K562 (cell line): ENCODE data around the gene CASD1. TPM values are rescaled to one million over a fixed set of nuclear protein-coding genes. Genes with fewer than 3 reads are reported as not detected.

Source experiments
- ATAC-seq: fragments of 200-7000 bp; cut with Tn5 transposase; 3 replicates; pipeline ENCODE4 v1.9.1; 2020; ENCODE audit warnings: moderate library complexity
- BruUV-seq: library from RNA; stranded (reverse); fragments of 400-500 nt; replicated peaks from 2 replicates; lab custom pipeline; 2021; lab: Mats Ljungman, UMichigan
- CTCF ChIA-PET: fragments of 300-600 bp; formaldehyde crosslinking; extraction: SDS; loops from one replicate; lab custom pipeline; 2021; ENCODE audit warnings: low intra/inter-chr PET ratio; lab: Yijun Ruan, JAX
- POLR2A ChIA-PET: fragments of 300-600, 350-650 bp; sonication (Branson Sonifier 250); formaldehyde crosslinking; extraction: SDS; loops from one replicate; lab custom pipeline; 2021; ENCODE audit warnings: antibody characterized with exemption, inconsistent platforms; lab: Yijun Ruan, JAX
- DNase-seq, 4 experiments: peaks; one replicate each; pipeline versions ENCODE4 v3.0.0 to v3.0.0-alpha.2; 2011 to 2018; ENCODE audit warnings: low spot score in 3 of 4, mixed read lengths in 3 of 4; ENCODE audit errors: extremely low read depth in 1 of 4
- FAIRE-seq: peaks from 2 replicates; lab custom pipeline; 2011; peaks lifted over from hg19 to GRCh38; lab: Jason Lieb, UNC
- H2AFZ ChIP-seq: 2 replicates; pipeline ENCODE4 v1.6.0; 2011; ENCODE audit warnings: low read depth, low read length, control low read depth, inconsistent platforms
- H3K27ac ChIP-seq: fragments of 200-600 bp; 3 replicates; pipeline ENCODE4 v1.8.0; 2011; ENCODE audit warnings: low read depth, mild to moderate bottlenecking, control low read depth, inconsistent platforms, low read length, moderate library complexity, mixed read lengths; ENCODE audit errors: extremely low read depth
- H3K27me3 ChIP-seq, 2 experiments: fragments of 300-600 bp in 1 of 2; 2 replicates in 1 of 2; 3 replicates in 1 of 2; pipeline versions ENCODE4 v1.6.0 to v1.8.0; 2011; ENCODE audit warnings: inconsistent platforms in 2 of 2, low read length in 2 of 2, mild to moderate bottlenecking in 1 of 2, mixed read lengths in 1 of 2, moderate library complexity in 1 of 2; ENCODE audit not compliant: control insufficient read depth in 2 of 2, insufficient read depth in 2 of 2
- H3K36me3 ChIP-seq: fragments of 300-600 bp; 3 replicates; pipeline ENCODE4 v1.8.0; 2011; ENCODE audit warnings: mild to moderate bottlenecking, low read length, inconsistent platforms; ENCODE audit not compliant: control insufficient read depth, insufficient read depth
- H3K4me1 ChIP-seq, 2 experiments: fragments of 200-600 bp in 1 of 2; replicated peaks in 1 of 2; 2 replicates in 1 of 2; 3 replicates in 1 of 2; pipeline versions ENCODE4 v1.5.1 to v1.8.0; 2011; ENCODE audit warnings: inconsistent platforms in 2 of 2, low read length in 2 of 2, mild to moderate bottlenecking in 1 of 2, mixed read lengths in 1 of 2, moderate library complexity in 1 of 2; ENCODE audit not compliant: control insufficient read depth in 2 of 2, insufficient read depth in 2 of 2
- H3K4me2 ChIP-seq: 2 replicates; pipeline ENCODE4 v1.6.1; 2011; ENCODE audit warnings: low read length, control low read depth, inconsistent platforms, mixed read lengths; ENCODE audit not compliant: insufficient read depth
- H3K4me3 ChIP-seq: fragments of 200-600 bp; sonication (generic), shearing (Covaris generic); 2 replicates; pipeline ENCODE4 v1.5.1; 2016; ENCODE audit warnings: control low read depth, inconsistent platforms
- H3K79me2 ChIP-seq: fragments of 200-600 bp; 3 replicates; pipeline ENCODE4 v1.8.0; 2011; ENCODE audit warnings: low read length, inconsistent platforms; ENCODE audit not compliant: control insufficient read depth, insufficient read depth
- H3K9ac ChIP-seq, 2 experiments: 2 replicates each; pipeline versions ENCODE4 v1.6.0 to v1.6.1; 2011; ENCODE audit warnings: low read depth in 2 of 2, low read length in 2 of 2, control low read depth in 1 of 2, inconsistent platforms in 1 of 2, mild to moderate bottlenecking in 1 of 2, mixed read lengths in 1 of 2; ENCODE audit not compliant: insufficient read depth in 1 of 2
- H3K9me1 ChIP-seq: one replicate; pipeline ENCODE4 v1.6.0; 2011; ENCODE audit warnings: inconsistent platforms, mild to moderate bottlenecking, low read length, moderate library complexity; ENCODE audit not compliant: control insufficient read depth, insufficient read depth
- H3K9me3 ChIP-seq: replicated peaks from 2 replicates; pipeline ENCODE4 v1.5.1; 2011; ENCODE audit warnings: low read depth, low read length, inconsistent platforms; ENCODE audit not compliant: control insufficient read depth, insufficient read depth
- H4K20me1 ChIP-seq: replicated peaks from 2 replicates; pipeline ENCODE4 v1.6.1; 2011; ENCODE audit warnings: low read length, inconsistent platforms, mixed read lengths; ENCODE audit not compliant: control insufficient read depth, insufficient read depth
- FIP1L1 ChIP-seq: fragments of 200-400 bp; formaldehyde crosslinking; IDR thresholded peaks from 2 replicates; pipeline ENCODE4 v1.6.1; 2018; ENCODE audit warnings: mild to moderate bottlenecking, low read depth, low read length; ENCODE audit not compliant: poor library complexity, severe bottlenecking
- FOXK1 ChIP-seq: sonication (generic); formaldehyde crosslinking; IDR thresholded peaks from 2 replicates; pipeline ENCODE4 v1.8.0; 2022; ENCODE audit warnings: missing genetic modification reagents, mild to moderate bottlenecking, borderline replicate concordance
- FOXK2 ChIP-seq, 2 experiments: fragments of 450-650 bp; IDR thresholded peaks in 1 of 2; conservative IDR thresholded peaks in 1 of 2; 2 replicates each; pipeline ENCODE4 v1.6.1; 2016; ENCODE audit warnings: low read depth in 2 of 2, mild to moderate bottlenecking in 1 of 2
- GABPB1 ChIP-seq: sonication (generic); formaldehyde crosslinking; IDR thresholded peaks from 2 replicates; pipeline ENCODE4 v1.8.0; 2022; ENCODE audit warnings: mild to moderate bottlenecking, missing genetic modification reagents
- HEY1 ChIP-seq: fragments of 250-450 bp; sonication (Bioruptor Pico); IDR thresholded peaks from 2 replicates; pipeline ENCODE4 v1.5.0; 2020; ENCODE audit warnings: mild to moderate bottlenecking, moderate library complexity, borderline replicate concordance
- IRF1 ChIP-seq: sonication (generic); formaldehyde crosslinking; IDR thresholded peaks from 2 replicates; pipeline ENCODE4 v1.8.0; 2022; ENCODE audit warnings: missing genetic modification reagents, mild to moderate bottlenecking, borderline replicate concordance
- KAT7 ChIP-seq: sonication (generic); formaldehyde crosslinking; IDR thresholded peaks from 2 replicates; pipeline ENCODE4 v1.8.0; 2022; ENCODE audit warnings: missing genetic modification reagents, mild to moderate bottlenecking, borderline replicate concordance
- MAFK ChIP-seq: IDR thresholded peaks from 2 replicates; pipeline ENCODE4 v1.6.1; 2011; ENCODE audit warnings: low read length, improper control_type of control experiment
- MBD2 ChIP-seq: sonication (generic); IDR thresholded peaks from 2 replicates; pipeline ENCODE4 v1.6.1; 2016; ENCODE audit warnings: low read depth, borderline replicate concordance
- NONO ChIP-seq, 2 experiments: fragments of 200-400 bp in 1 of 2; fragments of 450-650 bp in 1 of 2; formaldehyde crosslinking in 1 of 2; IDR thresholded peaks; 2 replicates each; pipeline ENCODE4 v1.6.1; 2017; ENCODE audit warnings: low read depth in 2 of 2, mild to moderate bottlenecking in 2 of 2, moderate library complexity in 2 of 2, low read length in 1 of 2
- PHF21A ChIP-seq: fragments of 450-650 bp; IDR thresholded peaks from 2 replicates; pipeline ENCODE4 v1.6.1; 2017; ENCODE audit warnings: low read depth, borderline replicate concordance
- RBM15 ChIP-seq: fragments of 200-400 bp; formaldehyde crosslinking; IDR thresholded peaks from 2 replicates; pipeline ENCODE4 v1.6.1; 2018; ENCODE audit warnings: mild to moderate bottlenecking, low read length, moderate library complexity; ENCODE audit not compliant: insufficient read depth
- SMAD3 ChIP-seq: fragments of 450-650 bp; formaldehyde crosslinking; conservative IDR thresholded peaks from 2 replicates; pipeline ENCODE4 v1.4.0; 2020; ENCODE audit warnings: mild to moderate bottlenecking
- SP1 ChIP-seq: sonication (generic); formaldehyde crosslinking; IDR thresholded peaks from 2 replicates; pipeline ENCODE4 v1.8.1; 2022; ENCODE audit warnings: mild to moderate bottlenecking, missing genetic modification reagents
- SREBF1 ChIP-seq: fragments of 150-350 bp; IDR thresholded peaks from 2 replicates; pipeline ENCODE4 v1.6.1; 2014; ENCODE audit warnings: antibody characterized with exemption, low read depth, low read length, borderline replicate concordance
- STAT5A ChIP-seq: IDR thresholded peaks from 2 replicates; pipeline ENCODE4 v1.6.1; 2012; ENCODE audit warnings: low read length, inconsistent platforms, borderline replicate concordance
- TAL1 ChIP-seq: fragments of 450-650 bp; IDR thresholded peaks from 2 replicates; pipeline ENCODE4 v1.6.1; 2016; ENCODE audit warnings: mild to moderate bottlenecking
- ZNF436 ChIP-seq: fragments of 250-450, 450-650 bp; sonication (Bioruptor Pico); formaldehyde crosslinking; IDR thresholded peaks from 2 replicates; pipeline ENCODE4 v1.7.0; 2020; ENCODE audit warnings: mild to moderate bottlenecking
- ZNF785 ChIP-seq: fragments of 250-450 bp; sonication (Bioruptor Pico); IDR thresholded peaks from 2 replicates; pipeline ENCODE4 v1.4.0; 2020; ENCODE audit warnings: mild to moderate bottlenecking
- WGBS: fragments of 100-300 bp; shearing (Covaris generic); methylation state at CpG from one replicate; pipeline ENCODE4 v1.1.6; 2016; ENCODE audit warnings: low coverage, mixed read lengths; ENCODE audit not compliant: insufficient coverage; ENCODE audit errors: missing lambda C conversion rate; 5-methylcytosine and 5-hydroxymethylcytosine counted together
- in situ Hi-C: fragments of 300-500 bp; cut with MboI; formaldehyde crosslinking; loops from 4 replicates; pipeline ENCODE4 v1.15.0; 2018; ENCODE audit warnings: inconsistent platforms, mixed read lengths
- intact Hi-C: fragments of 100-400 bp; cut with micrococcal nuclease; formaldehyde crosslinking; loops from 2 replicates; pipeline ENCODE4 v1.14.2; 2022
- polyA plus RNA-seq, 8 experiments: library from polyadenylated mRNA; depleted of rRNA in 4 of 8; stranded (reverse) in 5 of 8; unstranded in 3 of 8; fragments of >200 nt; fragmentation: Nextera tagmentation in 2 of 8; fragmentation: Illumina TruSeq in 1 of 8; extraction: Ambion mirVana in 2 of 8; extraction: Trizol in 1 of 8; gene quantifications; 2 replicates each; pipeline versions ENCODE4 v1.2.1 to v1.2.3, GENCODE V29; 2011 to 2014; ENCODE audit warnings: inconsistent platforms in 1 of 8, missing spikeins in 1 of 8
- total RNA-seq, 7 experiments: library from RNA; depleted of rRNA in 6 of 7; stranded (reverse); fragments of >200 nt in 6 of 7; fragmentation: Illumina TruSeq in 2 of 7; extraction: Trizol in 2 of 7; gene quantifications; 2 replicates each; pipeline versions ENCODE4 v1.2.1 to v1.2.3, GENCODE V29; 2011 to 2021; ENCODE audit warnings: low replicate concordance in 1 of 7
- TF ChIP-seq, protein P1 (sequence below): fragments of 250-450 bp; sonication (Bioruptor Pico); IDR thresholded peaks from 2 replicates; pipeline ENCODE4 v1.5.0; 2022; ENCODE audit warnings: mild to moderate bottlenecking

Gene CASD1
- total and polyA plus RNA-seq, 9 of the 15 experiments (the other 6 are each of a cell fraction or from before 2014, with no cell fraction given): 1.2 to 8.2 (median 4.8) TPM

GRCh38 chr7:94507462-94507861 lies 2.1 kb upstream of the CASD1 start:
- H3K9me1 ChIP-seq: no peaks in the 10 kb centered on the region
- in situ Hi-C loops (no loop called here), intact Hi-C loops (no loop called here)
- H3K4me1 ChIP-seq: peaks cover 12 to 16% of the 10 kb centered on the region in 2 experiments; a peak in 4 of 5 replicates
- CTCF ChIA-PET: no interaction called here
- H3K9ac ChIP-seq: no peak overlapping the region
- ATAC-seq: no peak
- 47% methylated on average over 1 of the region's 1 CpG for WGBS
- peaks cover 10% of the 10 kb centered on the region; the same call in 2 of the 3 replicates for H3K79me2 ChIP-seq
- BruUV-seq: no TSS peak
- no peak for FAIRE-seq
- no peak overlapping the region for H3K4me2 ChIP-seq
- no peak for DNase-seq
- TF ChIP-seq IRF1 (no peak), ZNF436 (no peak), KAT7 (no peak), NONO (IDR thresholded peaks at IDR 0.05; ENCODE audit: low read depth in 2 of 2, low read length in 1 of 2) (no peak), HEY1 (CRISPR knock-in tag) (no peak), GABPB1 (CRISPR knock-in tag) (no peak), MAFK (no peak), SMAD3 (CRISPR knock-in tag) (no peak), MBD2 (no peak), RBM15 (no peak), FOXK1 (no peak), SREBF1 (no peak), PHF21A (no peak), ZNF785 (CRISPR knock-in tag) (no peak), FOXK2 (conservative IDR thresholded peaks at IDR 0.05 in 1 of 2, IDR thresholded peaks at IDR 0.05 in 1 of 2; ENCODE audit: low read depth in 2 of 2) (no peak), SP1 (no peak), STAT5A (no peak), FIP1L1 (no peak), TAL1 (no peak)
- TF ChIP-seq, protein P1, sequence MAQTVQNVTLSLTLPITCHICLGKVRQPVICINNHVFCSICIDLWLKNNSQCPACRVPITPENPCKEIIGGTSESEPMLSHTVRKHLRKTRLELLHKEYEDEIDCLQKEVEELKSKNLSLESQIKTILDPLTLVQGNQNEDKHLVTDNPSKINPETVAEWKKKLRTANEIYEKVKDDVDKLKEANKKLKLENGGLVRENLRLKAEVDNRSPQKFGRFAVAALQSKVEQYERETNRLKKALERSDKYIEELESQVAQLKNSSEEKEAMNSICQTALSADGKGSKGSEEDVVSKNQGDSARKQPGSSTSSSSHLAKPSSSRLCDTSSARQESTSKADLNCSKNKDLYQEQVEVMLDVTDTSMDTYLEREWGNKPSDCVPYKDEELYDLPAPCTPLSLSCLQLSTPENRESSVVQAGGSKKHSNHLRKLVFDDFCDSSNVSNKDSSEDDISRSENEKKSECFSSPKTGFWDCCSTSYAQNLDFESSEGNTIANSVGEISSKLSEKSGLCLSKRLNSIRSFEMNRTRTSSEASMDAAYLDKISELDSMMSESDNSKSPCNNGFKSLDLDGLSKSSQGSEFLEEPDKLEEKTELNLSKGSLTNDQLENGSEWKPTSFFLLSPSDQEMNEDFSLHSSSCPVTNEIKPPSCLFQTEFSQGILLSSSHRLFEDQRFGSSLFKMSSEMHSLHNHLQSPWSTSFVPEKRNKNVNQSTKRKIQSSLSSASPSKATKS (CRISPR knock-in tag): no peak
- no peaks in the 10 kb centered on the region for H4K20me1 ChIP-seq
- no peaks in the 10 kb centered on the region for H3K36me3 ChIP-seq
- H3K4me3 ChIP-seq: no peak overlapping the region
- no peaks in the 10 kb centered on the region for H3K9me3 ChIP-seq
- H2AFZ ChIP-seq: no peak overlapping the region
- H3K27me3 ChIP-seq: no peaks in the 10 kb centered on the region; a peak in 1 of 5 replicates
- no peak overlapping the region for H3K27ac ChIP-seq
- POLR2A ChIA-PET: interaction anchor here (0.7 kb wide), 1 partner anchor 976 kb away, joined by 3 read pairs; no protein-coding TSS in a partner anchor
